Breast epithelium (tissue), 3 donors: ENCODE data around the gene FAM120A.

Experiments used
- CTCF ChIP-seq, 3 donors: fragments of 450-650 bp; IDR thresholded peaks; one replicate each; pipeline ENCODE4 v1.5.1; 2016 to 2017; ENCODE audit warnings: antibody characterized with exemption in 3 of 3, mild to moderate bottlenecking in 3 of 3, moderate library complexity in 3 of 3
- POLR2A ChIP-seq: fragments of 450-650 bp; IDR thresholded peaks from one replicate; pipeline ENCODE4 v1.6.1; 2016; ENCODE audit warnings: antibody characterized with exemption, mild to moderate bottlenecking, moderate library complexity
- POLR2AphosphoS5 ChIP-seq, 3 donors: sonication (generic); formaldehyde crosslinking; IDR thresholded peaks; one replicate each; pipeline ENCODE4 v1.6.1; 2017; ENCODE audit warnings: antibody characterized with exemption in 3 of 3

- TF ChIP-seq CTCF (IDR thresholded peaks at IDR 0.05) (no peak), POLR2AphosphoS5 (IDR thresholded peaks at IDR 0.05) (peak in 1 of 3 donors; percentile 54), POLR2A (peak; percentile 41)
Observed at GRCh38 chr9:93577078-93577974, 125.8 kb downstream of the FAM120A start.
